Tibial nerve (tissue), 4 donors: ENCODE data around the gene GPR3. TPM values are rescaled to one million over a fixed set of nuclear protein-coding genes. Genes with fewer than 3 reads are reported as not detected.
A peak's percentile ranks its signal among the peaks of the same experiment; 100 is the strongest.
"Not testable (repeated sequence)": the region's sequence is repeated elsewhere in the genome, so short reads cannot be mapped to it uniquely, and the experiment has no call there.

Experiments used
- DNase-seq, 2 donors: peaks; one replicate each; pipeline ENCODE4 v3.0.0-alpha.2; 2019; ENCODE audit warnings: low spot score in 2 of 2
- H3K27ac ChIP-seq, 4 donors: fragments of 200-600 bp; sonication (generic) in 3 of 4; one replicate each; pipeline ENCODE4 v1.5.1; 2017 to 2019; ENCODE audit warnings: mild to moderate bottlenecking in 1 of 4
- H3K27me3 ChIP-seq, 2 donors: fragments of 200-600 bp; sonication (generic) in 1 of 2; one replicate each; pipeline versions ENCODE4 v1.5.1 to v1.6.0; 2017 to 2019
- H3K36me3 ChIP-seq, 3 donors: fragments of 200-600 bp; sonication (generic); one replicate each; pipeline ENCODE4 v1.5.1; 2018 to 2019
- H3K4me1 ChIP-seq, 4 donors: fragments of 200-600 bp; sonication (generic) in 3 of 4; one replicate each; pipeline ENCODE4 v1.5.1; 2017 to 2019
- H3K4me3 ChIP-seq, 4 donors: fragments of 200-600 bp; sonication (generic) in 3 of 4; one replicate each; pipeline ENCODE4 v1.5.1; 2017 to 2019; ENCODE audit warnings: mild to moderate bottlenecking in 1 of 4, moderate library complexity in 1 of 4
- H3K9me3 ChIP-seq, 4 donors: fragments of 200-600 bp; sonication (generic) in 3 of 4; one replicate each; pipeline ENCODE4 v1.5.1; 2017 to 2019
- CTCF ChIP-seq, 5 experiments: fragments of 200-600 bp in 3 of 5; fragments of 450-650 bp in 2 of 5; sonication (generic) in 3 of 5; IDR thresholded peaks; one replicate each; pipeline ENCODE4 v1.5.1; 2016 to 2019; ENCODE audit warnings: antibody characterized with exemption in 5 of 5, mild to moderate bottlenecking in 3 of 5, moderate library complexity in 2 of 5
- EP300 ChIP-seq, 2 donors: sonication (generic); formaldehyde crosslinking; IDR thresholded peaks; one replicate each; pipeline ENCODE4 v1.6.1; 2017; ENCODE audit warnings: antibody characterized with exemption in 2 of 2, mild to moderate bottlenecking in 1 of 2
- POLR2A ChIP-seq, 2 donors: fragments of 450-650 bp; IDR thresholded peaks; one replicate each; pipeline ENCODE4 v1.6.1; 2017; ENCODE audit warnings: antibody characterized with exemption in 2 of 2, mild to moderate bottlenecking in 2 of 2, moderate library complexity in 2 of 2
- WGBS, 2 donors: methylation state at CpG; one replicate each; pipeline ENCODE4 v1.1.5; 2018; 5-methylcytosine and 5-hydroxymethylcytosine counted together
- total RNA-seq, 4 donors: library from RNA; depleted of rRNA; stranded (reverse); fragments of >200 nt; gene quantifications; one replicate each; pipeline ENCODE4 v1.1.0, GENCODE V29; 2016

GPR3 gene
- total RNA-seq, 4 donors from 2014 or later, result not detected

DNA sequence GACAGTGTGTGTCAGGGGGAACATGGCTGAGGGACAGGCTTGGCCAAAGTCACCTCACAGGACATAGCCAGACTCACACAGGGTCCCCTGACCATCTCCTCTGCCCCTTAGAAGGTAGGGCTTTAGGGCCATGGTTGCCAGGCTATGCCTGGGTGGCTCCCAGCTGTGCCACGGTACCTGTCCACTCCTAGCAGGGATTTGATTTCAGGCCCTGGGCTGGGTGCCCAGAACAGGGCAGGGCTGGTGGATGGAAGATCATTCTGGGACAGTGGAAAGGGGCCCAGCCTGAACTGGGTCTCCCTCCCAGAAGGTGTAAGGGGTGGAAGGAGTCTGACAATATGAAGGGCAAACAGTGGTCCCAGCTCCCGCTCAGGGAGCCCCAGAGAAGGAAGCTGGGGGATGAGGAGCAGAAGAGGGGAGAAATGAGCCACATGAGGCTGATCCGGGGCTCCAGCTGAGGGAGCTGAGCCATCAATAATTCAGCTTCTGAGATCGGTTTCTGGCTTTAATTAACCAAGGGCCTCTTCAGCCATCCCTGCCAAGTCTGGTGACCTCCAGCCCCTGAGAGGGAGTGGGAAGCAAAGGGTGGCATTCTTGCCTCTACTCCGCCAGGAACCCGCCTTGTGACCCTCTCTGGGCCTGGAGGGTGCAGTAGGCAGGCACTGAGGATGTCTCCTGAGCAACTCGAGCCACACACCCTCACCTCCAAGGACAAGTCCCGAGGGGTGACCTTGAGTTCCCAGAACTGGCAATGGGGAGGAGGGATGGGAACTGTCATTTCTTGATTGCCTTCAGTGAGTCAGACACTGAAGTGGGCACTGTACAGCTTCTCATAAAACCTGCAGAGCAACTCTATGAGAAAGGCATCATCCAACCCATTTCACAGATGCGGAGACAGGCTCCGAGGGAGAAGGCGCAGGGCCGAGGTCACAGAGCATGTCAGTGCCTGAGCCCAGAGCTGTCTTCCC, 11.4 kb upstream of the GPR3 start:
- WGBS, 2 donors, result 55 to 61% methylated on average over 12 of the region's 12 CpGs
- H3K4me3 ChIP-seq, result no peak overlapping the region
- H3K27me3 ChIP-seq, result peaks cover 0 to 6% of the 10 kb centered on the region in 2 donors
- no peak for DNase-seq
- peak overlapping the region in 1 of 4 donors; percentile 29 for H3K27ac ChIP-seq
- H3K36me3 ChIP-seq, result no peaks in the 10 kb centered on the region
- peaks cover 0 to 25% (median 9%) of the 10 kb centered on the region in 4 donors for H3K4me1 ChIP-seq
- TF ChIP-seq EP300 (IDR thresholded peaks at IDR 0.05), result no peak
- TF ChIP-seq POLR2A (IDR thresholded peaks at IDR 0.05), result no peak
- no peak for TF ChIP-seq CTCF (IDR thresholded peaks at IDR 0.05)
- no peaks in the 10 kb centered on the region for H3K9me3 ChIP-seq

- no peaks in the 10 kb centered on the region for H3K9me3 ChIP-seq
- H3K27me3 ChIP-seq, result peaks cover 0 to 6% of the 10 kb centered on the region in 2 donors
- DNase-seq, result no peak
- WGBS, 2 donors, result 77 to 85% methylated on average over 17 to 18 of the region's 18 CpGs
- no peaks in the 10 kb centered on the region for H3K36me3 ChIP-seq
- H3K4me3 ChIP-seq, result no peak overlapping the region
- no peak for TF ChIP-seq POLR2A (IDR thresholded peaks at IDR 0.05)
- TF ChIP-seq EP300 (IDR thresholded peaks at IDR 0.05), result no peak
- TF ChIP-seq CTCF (IDR thresholded peaks at IDR 0.05), result no peak
- H3K4me1 ChIP-seq, result peaks cover 0 to 25% (median 9%) of the 10 kb centered on the region in 4 donors
- no peak overlapping the region for H3K27ac ChIP-seq
These were observed 10.3 kb upstream of the GPR3 start for GRCh38 chr1:27381969-27382762.

DNA sequence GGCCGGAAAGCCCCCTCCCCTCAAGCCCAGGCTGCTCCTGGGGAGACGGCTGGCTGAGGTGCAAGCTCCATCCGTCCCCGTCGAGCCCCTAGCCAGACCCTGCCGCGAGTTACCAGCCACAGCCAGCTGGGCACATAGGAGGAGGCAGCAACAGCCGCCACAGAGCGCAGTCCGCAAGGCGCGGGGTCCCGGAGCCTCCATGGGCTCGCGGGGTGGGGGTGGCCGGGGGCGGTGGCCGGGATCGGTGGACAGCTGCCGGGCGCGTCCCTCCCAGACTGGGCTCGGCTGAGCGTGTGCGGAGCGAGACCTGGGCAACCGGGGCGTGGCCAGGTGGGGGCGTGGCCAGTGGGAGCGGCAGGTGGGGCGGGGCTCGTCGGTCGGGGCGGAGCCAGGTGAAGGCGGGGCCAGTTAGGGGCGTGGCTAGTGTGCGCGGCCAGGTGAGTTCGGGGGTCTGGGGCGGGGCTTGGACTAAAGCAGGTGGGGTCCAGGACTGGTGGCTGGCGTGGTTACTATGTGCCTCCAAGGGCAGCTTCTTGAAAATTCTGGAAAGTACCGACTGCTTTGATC, 9.3 kb upstream of the GPR3 start, which contains the start of gene CD164L2:
Gene CD164L2 (minus strand): TSS at position 295 of the 567 bp plus-strand sequence. CDS start 94 bp downstream, at position 201.
- no peak within 1 kb of the TSS for H3K27ac ChIP-seq
- no peaks in the 10 kb centered on the region for H3K36me3 ChIP-seq
- TF ChIP-seq EP300 (IDR thresholded peaks at IDR 0.05), result no peak
- no peak for TF ChIP-seq POLR2A (IDR thresholded peaks at IDR 0.05)
- TF ChIP-seq CTCF (IDR thresholded peaks at IDR 0.05), result no peak
- H3K4me3 ChIP-seq, result no peak within 1 kb of the TSS
- H3K27me3 ChIP-seq, result peaks cover 0 to 6% of the 10 kb centered on the region in 2 donors
- no peaks in the 10 kb centered on the region for H3K9me3 ChIP-seq
- WGBS, 2 donors, result 24 to 37% methylated on average over 11 to 38 of the region's 43 CpGs
- peaks cover 0 to 25% (median 9%) of the 10 kb centered on the region in 4 donors for H3K4me1 ChIP-seq
- no peak for DNase-seq

GRCh38 chr1:27383661-27384060, 8.8 kb upstream of the GPR3 start:
- H3K9me3 ChIP-seq, result no peaks in the 10 kb centered on the region
- 82 to 89% methylated on average over 13 of the region's 13 CpGs for WGBS, 2 donors
- H3K27ac ChIP-seq, result no peak overlapping the region
- peaks cover 0 to 25% (median 9%) of the 10 kb centered on the region in 4 donors for H3K4me1 ChIP-seq
- H3K4me3 ChIP-seq, result no peak overlapping the region
- no peak for DNase-seq
- TF ChIP-seq EP300 (IDR thresholded peaks at IDR 0.05) (no peak), CTCF (IDR thresholded peaks at IDR 0.05) (no peak), POLR2A (IDR thresholded peaks at IDR 0.05) (no peak)
- H3K27me3 ChIP-seq, result peaks cover 0 to 6% of the 10 kb centered on the region in 2 donors
- H3K36me3 ChIP-seq, result no peaks in the 10 kb centered on the region

- H3K36me3 ChIP-seq, H3K27me3 ChIP-seq, H3K9me3 ChIP-seq, H3K4me3 ChIP-seq, H3K27ac ChIP-seq, DNase-seq: not testable (repeated sequence)
- H3K4me1 ChIP-seq, result peaks cover 0 to 25% (median 9%) of the 10 kb centered on the region in 4 donors
- 88 to 94% methylated on average over 3 of the region's 3 CpGs for WGBS, 2 donors
These were observed 7.6 kb upstream of the GPR3 start for GRCh38 chr1:27384797-27385196.
